ENCODE results near the gene SPARCL1. TPM values are rescaled to one million over a fixed set of nuclear protein-coding genes. Genes with fewer than 3 reads are reported as not detected.

Gene SPARCL1
- polyA plus RNA-seq, 1 donor (not counting 4 experiments of a cell fraction or from before 2014, with no cell fraction given): not detected

- DNase-seq (ENCODE audit: low read depth, low spot score) (no peak), FAIRE-seq (no peak)
- no peak overlapping the region for H3K4me2 ChIP-seq (ENCODE audit: control insufficient read depth, extremely low read depth, insufficient read depth, low read depth, low read length)
- H3K79me2 ChIP-seq (ENCODE audit: control insufficient read depth, insufficient read depth, low read length): no peaks in the 10 kb centered on the region
- no peaks in the 10 kb centered on the region for H3K9me1 ChIP-seq (ENCODE audit: control insufficient read depth, extremely low read depth, insufficient read depth, low read length)
- dilution Hi-C loops (cut with MboI; ENCODE audit: extremely low pct_ligation_motif_present, low sequenced_read_pairs): no loop called here
- no peaks in the 10 kb centered on the region for H3K9me3 ChIP-seq (ENCODE audit: control insufficient read depth, low read depth, low read length)
- no peaks in the 10 kb centered on the region for H3K36me3 ChIP-seq (ENCODE audit: control insufficient read depth in 2 of 2, extremely low read depth in 1 of 2, insufficient read depth in 2 of 2, low read length in 2 of 2)
- no peak overlapping the region for H3K4me3 ChIP-seq (ENCODE audit: control insufficient read depth in 2 of 3, extremely low read depth in 1 of 3, insufficient read depth in 2 of 3, low read depth in 1 of 3, low read length in 3 of 3)
- no peaks in the 10 kb centered on the region for H3K27me3 ChIP-seq (ENCODE audit: control insufficient read depth, extremely low read depth, insufficient read depth, low read length)
- TF ChIP-seq CTCF (optimal IDR thresholded peaks at IDR 0.05 in 1 of 3, IDR thresholded peaks at IDR 0.05 in 1 of 3, conservative IDR thresholded peaks at IDR 0.05 in 1 of 3; ENCODE audit: extremely low read depth in 1 of 3, insufficient read depth in 2 of 3, low read length in 3 of 3): no peak
- no peak for TF ChIP-seq EZH2 (IDR thresholded peaks at IDR 0.05; ENCODE audit: low read length)
- H2AFZ ChIP-seq (ENCODE audit: control insufficient read depth, low read length): no peak overlapping the region
- no peak overlapping the region for H3K9ac ChIP-seq (ENCODE audit: control insufficient read depth, extremely low read depth, insufficient read depth, low read length)
- no peaks in the 10 kb centered on the region for H3K4me1 ChIP-seq (ENCODE audit: control insufficient read depth, extremely low read depth, insufficient read depth, low read length)
- no peaks in the 10 kb centered on the region for H4K20me1 ChIP-seq (ENCODE audit: control insufficient read depth, extremely low read depth, insufficient read depth, low read length)
- H3K27ac ChIP-seq (ENCODE audit: control insufficient read depth, insufficient read depth, low read length): no peak overlapping the region
Observed at GRCh38 chr4:87541956-87542709, 13.0 kb upstream of the SPARCL1 start.

DNA sequence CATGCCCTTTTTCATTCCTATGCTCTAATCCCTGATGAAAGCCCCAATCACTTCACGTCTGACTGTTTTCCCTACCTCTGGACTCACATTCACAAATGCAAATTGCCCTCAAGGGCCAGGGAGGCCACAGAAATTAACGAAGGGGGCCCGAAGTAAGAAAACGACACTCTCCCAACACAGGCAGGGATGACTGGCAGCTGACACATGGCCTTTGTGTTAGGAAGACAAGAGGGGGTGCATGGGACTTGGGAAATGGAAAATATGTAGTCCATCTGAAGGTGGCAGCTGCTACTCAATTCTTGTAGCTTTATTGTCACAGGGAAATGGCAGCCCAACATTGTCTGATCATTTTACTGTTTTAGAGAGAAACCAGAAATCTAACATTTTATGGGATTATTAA, 12.3 kb upstream of the SPARCL1 start:
- no peaks in the 10 kb centered on the region for H4K20me1 ChIP-seq (ENCODE audit: control insufficient read depth, extremely low read depth, insufficient read depth, low read length)
- H3K79me2 ChIP-seq (ENCODE audit: control insufficient read depth, insufficient read depth, low read length): no peaks in the 10 kb centered on the region
- dilution Hi-C loops (cut with MboI; ENCODE audit: extremely low pct_ligation_motif_present, low sequenced_read_pairs): no loop called here
- H3K4me2 ChIP-seq (ENCODE audit: control insufficient read depth, extremely low read depth, insufficient read depth, low read depth, low read length): no peak overlapping the region
- no peaks in the 10 kb centered on the region for H3K4me1 ChIP-seq (ENCODE audit: control insufficient read depth, extremely low read depth, insufficient read depth, low read length)
- H3K27me3 ChIP-seq (ENCODE audit: control insufficient read depth, extremely low read depth, insufficient read depth, low read length): no peaks in the 10 kb centered on the region
- H3K9me3 ChIP-seq (ENCODE audit: control insufficient read depth, low read depth, low read length): no peaks in the 10 kb centered on the region
- DNase-seq (ENCODE audit: low read depth, low spot score) (no peak), FAIRE-seq (no peak)
- H3K9me1 ChIP-seq (ENCODE audit: control insufficient read depth, extremely low read depth, insufficient read depth, low read length): no peaks in the 10 kb centered on the region
- H2AFZ ChIP-seq (ENCODE audit: control insufficient read depth, low read length): no peak overlapping the region
- H3K36me3 ChIP-seq (ENCODE audit: control insufficient read depth in 2 of 2, extremely low read depth in 1 of 2, insufficient read depth in 2 of 2, low read length in 2 of 2): no peaks in the 10 kb centered on the region
- no peak overlapping the region for H3K27ac ChIP-seq (ENCODE audit: control insufficient read depth, insufficient read depth, low read length)
- no peak for TF ChIP-seq CTCF (optimal IDR thresholded peaks at IDR 0.05 in 1 of 3, IDR thresholded peaks at IDR 0.05 in 1 of 3, conservative IDR thresholded peaks at IDR 0.05 in 1 of 3; ENCODE audit: extremely low read depth in 1 of 3, insufficient read depth in 2 of 3, low read length in 3 of 3)
- no peak for TF ChIP-seq EZH2 (IDR thresholded peaks at IDR 0.05; ENCODE audit: low read length)
- H3K9ac ChIP-seq (ENCODE audit: control insufficient read depth, extremely low read depth, insufficient read depth, low read length): no peak overlapping the region
- H3K4me3 ChIP-seq (ENCODE audit: control insufficient read depth in 2 of 3, extremely low read depth in 1 of 3, insufficient read depth in 2 of 3, low read depth in 1 of 3, low read length in 3 of 3): no peak overlapping the region
